H9 (cell line): ENCODE results near the gene MOBP. TPM values are rescaled to one million over a fixed set of nuclear protein-coding genes. Genes with fewer than 3 reads are reported as not detected.

Experiments used
- DNase-seq: peaks from one replicate; pipeline ENCODE4 v3.0.0-alpha.2; 2017
- H2AFZ ChIP-seq: one replicate; pipeline ENCODE4 v1.6.1; 2013; ENCODE audit warnings: mild to moderate bottlenecking, low read length, control low read depth, moderate library complexity
- H2AK5ac ChIP-seq: 2 replicates; pipeline ENCODE4 v1.6.1; 2013; ENCODE audit warnings: low read length, control low read depth, mixed read lengths; ENCODE audit not compliant: insufficient read length
- H2BK120ac ChIP-seq: one replicate; pipeline ENCODE4 v1.6.1; 2013; ENCODE audit warnings: low read depth, mild to moderate bottlenecking, low read length, control low read depth, inconsistent platforms; ENCODE audit not compliant: poor library complexity, severe bottlenecking
- H2BK12ac ChIP-seq: 2 replicates; pipeline ENCODE4 v1.6.1; 2013; ENCODE audit warnings: low read length, control low read depth, mixed read lengths, low read depth; ENCODE audit not compliant: insufficient read length
- H2BK15ac ChIP-seq: 2 replicates; pipeline ENCODE4 v1.6.1; 2013; ENCODE audit warnings: low read depth, low read length, control low read depth
- H2BK20ac ChIP-seq: one replicate; pipeline ENCODE4 v1.6.1; 2013; ENCODE audit warnings: low read depth, mild to moderate bottlenecking, low read length, control low read depth, inconsistent platforms; ENCODE audit not compliant: poor library complexity, severe bottlenecking
- H2BK5ac ChIP-seq: 2 replicates; pipeline ENCODE4 v1.6.1; 2013; ENCODE audit warnings: low read length, control low read depth, mixed read lengths; ENCODE audit not compliant: insufficient read length
- H3K14ac ChIP-seq: 2 replicates; pipeline ENCODE4 v1.6.1; 2013; ENCODE audit warnings: low read length, control low read depth; ENCODE audit not compliant: insufficient read depth
- H3K18ac ChIP-seq: 2 replicates; pipeline ENCODE4 v1.6.1; 2013; ENCODE audit warnings: low read depth, mild to moderate bottlenecking, mixed read lengths, low read length, control low read depth; ENCODE audit not compliant: insufficient read length
- H3K23ac ChIP-seq: 2 replicates; pipeline ENCODE4 v1.6.1; 2013; ENCODE audit warnings: low read length, control low read depth, mixed read lengths, low read depth; ENCODE audit not compliant: insufficient read length
- H3K23me2 ChIP-seq: 2 replicates; pipeline ENCODE4 v1.6.1; 2013; ENCODE audit warnings: low read depth, mild to moderate bottlenecking, mixed read lengths, low read length, control low read depth; ENCODE audit not compliant: insufficient read length, poor library complexity, severe bottlenecking
- H3K27ac ChIP-seq: 2 replicates; pipeline ENCODE4 v1.5.1; 2013; ENCODE audit warnings: low read length, control low read depth, mixed read lengths, low read depth; ENCODE audit not compliant: insufficient read length
- H3K27me3 ChIP-seq: 2 replicates; pipeline ENCODE4 v1.6.1; 2013; ENCODE audit warnings: low read length, control low read depth, inconsistent platforms; ENCODE audit not compliant: insufficient read depth
- H3K4ac ChIP-seq: 2 replicates; pipeline ENCODE4 v1.6.1; 2013; ENCODE audit warnings: low read depth, mild to moderate bottlenecking, control low read depth, inconsistent platforms, low read length, moderate library complexity
- H3K4me1 ChIP-seq: 2 replicates; pipeline ENCODE4 v1.6.1; 2013; ENCODE audit warnings: low read length, control low read depth, inconsistent platforms; ENCODE audit not compliant: insufficient read depth
- H3K4me2 ChIP-seq: 2 replicates; pipeline ENCODE4 v1.6.1; 2013; ENCODE audit warnings: low read length, control low read depth, mixed read lengths; ENCODE audit not compliant: insufficient read length, insufficient read depth
- H3K56ac ChIP-seq: 2 replicates; pipeline ENCODE4 v1.6.1; 2013; ENCODE audit warnings: low read depth, mild to moderate bottlenecking, mixed read lengths, low read length, control low read depth; ENCODE audit not compliant: insufficient read length
- H3K79me1 ChIP-seq: 2 replicates; pipeline ENCODE4 v1.6.1; 2013; ENCODE audit warnings: low read depth, mild to moderate bottlenecking, moderate library complexity, low read length, control low read depth, inconsistent platforms; ENCODE audit not compliant: insufficient read depth, poor library complexity, severe bottlenecking
- H3K79me2 ChIP-seq: 2 replicates; pipeline ENCODE4 v1.6.1; 2013; ENCODE audit warnings: low read length, control low read depth, inconsistent platforms; ENCODE audit not compliant: insufficient read depth
- H3K9ac ChIP-seq: 2 replicates; pipeline ENCODE4 v1.6.1; 2013; ENCODE audit warnings: low read length, control low read depth, mixed read lengths; ENCODE audit not compliant: insufficient read length; ENCODE audit errors: extremely low read depth
- H3K9me3 ChIP-seq: one replicate; pipeline ENCODE4 v1.6.1; 2013; ENCODE audit warnings: low read depth, low read length, inconsistent platforms; ENCODE audit not compliant: control insufficient read depth
- H3T11ph ChIP-seq: one replicate; pipeline ENCODE4 v1.6.1; 2013; ENCODE audit warnings: mild to moderate bottlenecking, low read length, control low read depth, inconsistent platforms
- H4K20me1 ChIP-seq: one replicate; pipeline ENCODE4 v1.6.1; 2013; ENCODE audit not compliant: control insufficient read depth, insufficient read length, insufficient read depth
- H4K5ac ChIP-seq: 2 replicates; pipeline ENCODE4 v1.6.1; 2013; ENCODE audit warnings: low read depth, mild to moderate bottlenecking, mixed read lengths, low read length, control low read depth; ENCODE audit not compliant: insufficient read length
- H4K8ac ChIP-seq: replicated peaks from 2 replicates; pipeline ENCODE4 v1.6.1; 2013; ENCODE audit warnings: low read length, control low read depth, mixed read lengths, low read depth; ENCODE audit not compliant: insufficient read length
- H4K91ac ChIP-seq: 2 replicates; pipeline ENCODE4 v1.6.1; 2013; ENCODE audit warnings: low read depth, mild to moderate bottlenecking, moderate library complexity, mixed read lengths, low read length, control low read depth; ENCODE audit not compliant: insufficient read length
- H3K27ac Mint-ChIP-seq, 3 experiments: 2 replicates in 2 of 3; 3 replicates in 1 of 3; pipeline ENCODE4 v1.8.0; 2020 to 2021; ENCODE audit warnings: mixed read lengths in 3 of 3, mild to moderate bottlenecking in 1 of 3, moderate library complexity in 1 of 3
- H3K27me3 Mint-ChIP-seq: 2 replicates; pipeline ENCODE4 v1.8.0; 2021; ENCODE audit warnings: low read depth, mild to moderate bottlenecking, moderate library complexity, mixed read lengths
- H3K36me3 Mint-ChIP-seq, 3 experiments: 2 replicates in 2 of 3; 3 replicates in 1 of 3; pipeline ENCODE4 v1.8.0; 2020 to 2021; ENCODE audit warnings: low read depth in 3 of 3, mixed read lengths in 3 of 3; ENCODE audit not compliant: insufficient read depth in 1 of 3
- H3K4me1 Mint-ChIP-seq, 2 experiments: 2 replicates each; pipeline ENCODE4 v1.8.0; 2020; ENCODE audit warnings: mixed read lengths in 2 of 2
- H3K4me3 Mint-ChIP-seq, 2 experiments: 2 replicates in 1 of 2; 3 replicates in 1 of 2; pipeline ENCODE4 v1.8.0; 2020 to 2021; ENCODE audit warnings: mild to moderate bottlenecking in 2 of 2, mixed read lengths in 2 of 2, moderate library complexity in 1 of 2
- H3K9me3 Mint-ChIP-seq, 2 experiments: 2 replicates in 1 of 2; 3 replicates in 1 of 2; pipeline ENCODE4 v1.8.0; 2020; ENCODE audit warnings: mild to moderate bottlenecking in 2 of 2, mixed read lengths in 2 of 2, moderate library complexity in 1 of 2
- WGBS: extraction: QIAGEN DNeasy Blood & Tissue Kit; methylation state at CpG from one replicate; pipeline ENCODE4 v1.1.7; 2013; ENCODE audit warnings: missing lambda C conversion rate, low lambda C conversion rate, mixed read lengths; ENCODE audit not compliant: insufficient read length; ENCODE audit errors: extremely low coverage; 5-methylcytosine and 5-hydroxymethylcytosine counted together
- total RNA-seq: library from RNA; stranded (reverse); gene quantifications from 2 replicates; pipeline ENCODE4 v1.2.1, GENCODE V29; 2021
- TF ChIP-seq, protein P1 (sequence below): fragments of 200-600 bp; sonication (generic); conservative IDR thresholded peaks from 3 replicates; pipeline ENCODE4 v1.8.0; 2021; ENCODE audit warnings: antibody characterized with exemption, mild to moderate bottlenecking

The MOBP gene
- total RNA-seq, 1 experiment from 2014 or later: not detected

DNA sequence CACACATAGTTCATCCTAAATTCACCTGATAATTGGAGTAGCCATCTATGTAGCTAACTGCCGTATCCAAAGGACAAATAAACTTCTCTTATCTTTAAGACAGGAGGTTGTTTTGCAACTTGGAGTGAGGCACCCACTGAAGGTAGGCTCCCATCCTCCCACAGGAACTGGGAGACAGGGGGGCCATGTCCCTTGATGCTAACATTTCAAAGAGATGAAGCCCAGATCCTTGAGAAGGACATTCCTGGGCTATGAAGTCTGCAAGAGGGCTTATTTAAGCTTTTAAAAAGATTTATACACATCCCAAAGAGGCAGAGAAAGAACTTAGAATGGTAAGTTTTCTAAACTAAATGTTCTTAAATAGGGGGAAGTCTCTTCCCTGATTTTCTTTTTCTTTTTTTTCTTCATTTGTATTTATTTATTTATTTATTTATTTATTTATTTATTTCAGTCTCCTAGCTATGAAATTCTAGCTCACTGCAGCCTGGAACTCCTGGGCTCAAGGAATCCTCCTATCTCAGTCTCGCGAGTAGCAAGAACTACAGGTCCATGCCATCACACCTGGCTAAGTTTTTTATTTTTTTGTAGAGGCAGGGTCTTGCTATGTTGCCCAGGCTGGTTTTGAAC lies 12.8 kb upstream of the MOBP start:
- H2BK20ac ChIP-seq: no peak overlapping the region
- H2AK5ac ChIP-seq: no peak overlapping the region
- no peak overlapping the region for H3K18ac ChIP-seq
- no peaks in the 10 kb centered on the region for H3K9me3 ChIP-seq
- peaks cover 0 to 4% (median 3%) of the 10 kb centered on the region in 3 experiments; a peak in 1 of 7 replicates for H3K36me3 Mint-ChIP-seq
- H2BK5ac ChIP-seq: no peak overlapping the region
- no peaks in the 10 kb centered on the region for H3K27me3 Mint-ChIP-seq
- H3K27me3 ChIP-seq: no peaks in the 10 kb centered on the region
- H3K56ac ChIP-seq: no peak overlapping the region
- no peak overlapping the region for H4K91ac ChIP-seq
- H4K5ac ChIP-seq: no peak overlapping the region
- H3K23ac ChIP-seq: no peak overlapping the region
- no peak overlapping the region for H3T11ph ChIP-seq
- H4K8ac ChIP-seq: no peak overlapping the region
- no CpG with 5 or more reads among the region's 3 CpGs for WGBS
- no peak overlapping the region for H3K4me2 ChIP-seq
- H3K9ac ChIP-seq: no peak overlapping the region
- H3K4me3 Mint-ChIP-seq: no peak overlapping the region
- H3K9me3 Mint-ChIP-seq: peaks cover 0 to 4% of the 10 kb centered on the region in 2 experiments; a peak in 2 of 5 replicates
- no peak overlapping the region for H2BK15ac ChIP-seq
- H3K79me1 ChIP-seq: no peaks in the 10 kb centered on the region
- H3K23me2 ChIP-seq: no peaks in the 10 kb centered on the region
- no peak overlapping the region for H3K27ac Mint-ChIP-seq
- no peaks in the 10 kb centered on the region for H3K4me1 Mint-ChIP-seq
- DNase-seq: no peak
- no peak overlapping the region for H3K27ac ChIP-seq
- H2AFZ ChIP-seq: no peak overlapping the region
- H2BK12ac ChIP-seq: no peak overlapping the region
- TF ChIP-seq, protein P1, sequence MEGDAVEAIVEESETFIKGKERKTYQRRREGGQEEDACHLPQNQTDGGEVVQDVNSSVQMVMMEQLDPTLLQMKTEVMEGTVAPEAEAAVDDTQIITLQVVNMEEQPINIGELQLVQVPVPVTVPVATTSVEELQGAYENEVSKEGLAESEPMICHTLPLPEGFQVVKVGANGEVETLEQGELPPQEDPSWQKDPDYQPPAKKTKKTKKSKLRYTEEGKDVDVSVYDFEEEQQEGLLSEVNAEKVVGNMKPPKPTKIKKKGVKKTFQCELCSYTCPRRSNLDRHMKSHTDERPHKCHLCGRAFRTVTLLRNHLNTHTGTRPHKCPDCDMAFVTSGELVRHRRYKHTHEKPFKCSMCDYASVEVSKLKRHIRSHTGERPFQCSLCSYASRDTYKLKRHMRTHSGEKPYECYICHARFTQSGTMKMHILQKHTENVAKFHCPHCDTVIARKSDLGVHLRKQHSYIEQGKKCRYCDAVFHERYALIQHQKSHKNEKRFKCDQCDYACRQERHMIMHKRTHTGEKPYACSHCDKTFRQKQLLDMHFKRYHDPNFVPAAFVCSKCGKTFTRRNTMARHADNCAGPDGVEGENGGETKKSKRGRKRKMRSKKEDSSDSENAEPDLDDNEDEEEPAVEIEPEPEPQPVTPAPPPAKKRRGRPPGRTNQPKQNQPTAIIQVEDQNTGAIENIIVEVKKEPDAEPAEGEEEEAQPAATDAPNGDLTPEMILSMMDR: no peak
- H4K20me1 ChIP-seq: no peaks in the 10 kb centered on the region
- no peak overlapping the region for H3K14ac ChIP-seq
- H3K4ac ChIP-seq: no peak overlapping the region
- H2BK120ac ChIP-seq: no peak overlapping the region
- no peaks in the 10 kb centered on the region for H3K79me2 ChIP-seq
- no peaks in the 10 kb centered on the region for H3K4me1 ChIP-seq
